Spinal cord (tissue), 10 donors: ENCODE results near the gene BPIFB3. TPM values are rescaled to one million over a fixed set of nuclear protein-coding genes. Genes with fewer than 3 reads are reported as not detected.

Experiments
- DNase-seq, 6 donors: peaks; one replicate each; pipeline versions ENCODE4 v3.0.0 to v3.0.0-alpha.2; 2013 to 2015; ENCODE audit warnings: low spot score in 6 of 6, low read depth in 4 of 6
- H3K27ac ChIP-seq: one replicate; pipeline ENCODE4 v1.5.1; 2013; ENCODE audit warnings: low read depth, low read length, control low read depth
- H3K27me3 ChIP-seq: one replicate; pipeline ENCODE4 v1.6.1; 2013; ENCODE audit warnings: low read length; ENCODE audit not compliant: control insufficient read depth, insufficient read depth
- H3K36me3 ChIP-seq: one replicate; pipeline ENCODE4 v1.6.1; 2013; ENCODE audit warnings: low read length; ENCODE audit not compliant: control insufficient read depth, insufficient read depth
- H3K4me1 ChIP-seq: one replicate; pipeline ENCODE4 v1.6.1; 2013; ENCODE audit warnings: low read length; ENCODE audit not compliant: control insufficient read depth, insufficient read depth
- H3K4me3 ChIP-seq: one replicate; pipeline ENCODE4 v1.5.1; 2013; ENCODE audit warnings: low read depth, low read length, control low read depth
- H3K9me3 ChIP-seq: one replicate; pipeline ENCODE4 v1.6.1; 2013; ENCODE audit warnings: low read length; ENCODE audit not compliant: control insufficient read depth, insufficient read depth
- WGBS: methylation state at CpG from one replicate; pipeline ENCODE4 v1.1.5; 2013; ENCODE audit warnings: missing lambda C conversion rate; ENCODE audit not compliant: insufficient coverage; 5-methylcytosine and 5-hydroxymethylcytosine counted together
- polyA plus RNA-seq, 2 donors: library from polyadenylated mRNA; unstranded; fragments of 120-200 nt; gene quantifications; one replicate each; pipeline ENCODE4 v1.2.1, GENCODE V29; 2013; ENCODE audit not compliant: insufficient read length in 2 of 2
- total RNA-seq, 2 donors: library from RNA; depleted of rRNA in 1 of 2; stranded (reverse); fragments of 120-200 nt in 1 of 2; fragments of >200 nt in 1 of 2; gene quantifications; one replicate each; pipeline versions ENCODE4 v1.2.3 to v1.2.4, GENCODE V29; 2013 to 2014
- donor health status: healthy.

The BPIFB3 gene
- total and polyA plus RNA-seq, 4 donors: 0.17 TPM; not detected in 3

DNA sequence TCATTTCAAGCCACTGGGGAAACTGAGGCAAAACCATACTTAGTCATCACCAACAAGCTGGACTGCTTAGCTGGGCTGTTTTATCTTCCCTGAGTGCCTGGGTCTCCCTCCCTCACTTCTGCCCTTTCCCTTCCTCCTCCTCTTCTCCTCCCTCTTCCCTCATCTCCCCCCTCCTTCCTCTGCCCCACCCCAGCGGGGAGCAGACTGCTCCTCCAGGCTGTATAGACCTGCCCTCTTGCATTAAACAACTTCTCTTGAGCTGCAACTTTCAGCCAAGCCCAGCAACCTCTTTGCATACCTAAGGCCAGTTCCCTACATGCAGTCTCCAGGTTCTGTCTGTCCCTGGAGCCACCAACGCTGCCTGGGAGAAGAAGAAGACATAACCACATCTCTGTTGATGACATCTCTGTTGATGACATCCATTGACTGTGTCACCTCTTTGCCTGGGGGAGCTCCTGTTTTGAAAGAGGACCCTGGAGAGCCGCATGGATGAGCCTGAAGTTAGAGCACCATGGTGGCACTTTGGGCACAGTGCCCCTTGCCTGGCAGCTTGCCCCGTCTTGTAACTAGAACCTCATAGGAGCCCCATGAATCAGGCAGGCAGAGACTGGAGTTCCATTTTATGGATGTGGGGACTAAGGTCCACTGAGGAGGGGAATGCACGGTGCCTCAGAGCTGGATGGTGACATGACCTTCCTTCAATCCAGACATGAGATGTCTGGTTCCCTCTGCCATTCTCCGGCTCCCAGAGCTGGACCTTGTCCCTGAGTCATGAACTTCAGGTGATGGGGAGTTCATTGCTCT, 30.1 kb upstream of the BPIFB3 start:
- H3K36me3 ChIP-seq: no peaks in the 10 kb centered on the region
- no peaks in the 10 kb centered on the region for H3K9me3 ChIP-seq
- no peak for DNase-seq
- no peak overlapping the region for H3K4me3 ChIP-seq
- H3K27ac ChIP-seq: no peak overlapping the region
- WGBS: 69% methylated on average over 6 of the region's 6 CpGs
- H3K27me3 ChIP-seq: no peaks in the 10 kb centered on the region
- peaks cover 14% of the 10 kb centered on the region for H3K4me1 ChIP-seq

DNA sequence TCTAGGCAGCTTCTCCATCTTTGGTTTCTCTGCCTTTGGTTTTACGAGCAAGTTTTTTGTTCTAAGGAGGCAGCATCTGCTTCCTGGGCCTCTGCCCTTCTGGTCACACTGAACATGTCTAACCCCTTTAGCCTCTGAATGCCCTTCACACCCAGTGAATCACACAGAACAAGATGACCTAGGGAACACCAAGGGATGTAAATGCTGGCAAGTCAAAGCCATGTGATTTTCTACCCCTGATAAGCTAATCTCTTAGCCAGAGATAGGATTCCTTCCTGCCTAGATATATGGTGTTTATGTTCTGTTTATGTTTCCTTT, 29.5 kb upstream of the BPIFB3 start:
- Histone ChIP-seq H3K36me3 (no peaks in the 10 kb centered on the region), H3K27ac (no peak overlapping the region), H3K4me1 (peaks cover 14% of the 10 kb centered on the region), H3K4me3 (no peak overlapping the region), H3K9me3 (no peaks in the 10 kb centered on the region), H3K27me3 (no peaks in the 10 kb centered on the region)
- DNase-seq: no peak
- no CpG with 5 or more reads among the region's 1 CpG for WGBS

DNA sequence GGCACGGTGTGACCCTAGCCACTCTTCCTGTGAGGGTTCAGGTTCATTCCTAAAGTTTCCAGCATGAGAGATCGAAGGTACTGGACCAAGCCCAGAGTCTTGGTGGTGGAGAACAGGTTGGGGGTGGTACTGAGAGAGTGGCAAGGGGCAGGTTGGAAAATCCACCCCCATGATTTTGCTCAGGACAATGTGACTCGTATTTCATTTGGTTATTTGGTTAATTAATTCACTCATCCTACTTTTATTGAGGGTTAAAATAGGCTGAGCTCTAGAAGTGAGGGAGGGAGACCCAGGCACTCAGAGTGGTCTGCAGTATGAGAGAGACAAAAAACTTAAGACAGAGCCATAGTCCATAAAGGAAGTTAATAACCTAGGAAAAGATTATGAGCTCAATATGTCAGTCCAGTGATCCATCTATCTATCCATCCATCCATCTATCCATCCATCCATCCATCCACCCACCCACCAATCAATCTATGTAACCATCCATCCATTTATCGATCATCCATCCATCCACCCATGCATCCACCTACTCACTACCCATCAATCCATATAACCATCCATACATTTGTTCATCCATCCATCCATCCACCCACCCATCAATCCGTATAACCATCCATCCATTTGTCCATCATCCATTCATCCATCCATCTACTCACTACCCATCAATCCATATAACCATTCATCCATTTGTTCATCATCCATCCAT, 28.9 kb upstream of the BPIFB3 start:
- no peak for DNase-seq
- H3K4me1 ChIP-seq: peaks cover 9% of the 10 kb centered on the region
- no peak overlapping the region for H3K27ac ChIP-seq
- no peak overlapping the region for H3K4me3 ChIP-seq
- no peaks in the 10 kb centered on the region for H3K36me3 ChIP-seq
- no peaks in the 10 kb centered on the region for H3K27me3 ChIP-seq
- WGBS: 86% methylated on average over 2 of the region's 5 CpGs
- no peaks in the 10 kb centered on the region for H3K9me3 ChIP-seq

DNA sequence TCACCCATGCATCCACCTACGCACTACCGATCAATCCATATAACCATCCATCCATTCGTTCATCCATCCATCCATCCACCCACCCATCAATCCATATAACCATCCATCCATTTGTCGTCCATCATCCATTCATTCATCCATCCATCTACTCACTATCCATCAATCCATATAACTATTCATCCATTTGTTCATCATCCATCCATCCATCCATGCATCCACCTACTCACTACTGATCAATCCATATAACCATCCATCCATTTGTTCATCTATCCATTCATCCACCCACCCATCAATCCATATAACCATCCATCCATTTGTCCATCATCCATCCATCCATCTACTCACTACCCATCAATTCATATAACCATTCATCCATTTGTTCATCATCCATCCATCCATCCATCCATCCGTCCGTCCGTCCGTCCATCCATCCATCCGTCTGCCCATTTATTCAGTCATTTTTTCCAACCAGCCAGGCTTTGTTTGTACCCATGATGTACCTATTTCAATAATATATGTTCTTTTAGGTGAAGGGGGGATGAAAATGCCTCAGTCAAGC, 28.3 kb upstream of the BPIFB3 start:
- Histone ChIP-seq H3K4me1 (peaks cover 3% of the 10 kb centered on the region), H3K27me3 (no peaks in the 10 kb centered on the region), H3K27ac (no peak overlapping the region), H3K4me3 (no peak overlapping the region), H3K9me3 (no peaks in the 10 kb centered on the region), H3K36me3 (no peaks in the 10 kb centered on the region)
- 94% methylated on average over 8 of the region's 9 CpGs for WGBS
- no peak for DNase-seq

DNA sequence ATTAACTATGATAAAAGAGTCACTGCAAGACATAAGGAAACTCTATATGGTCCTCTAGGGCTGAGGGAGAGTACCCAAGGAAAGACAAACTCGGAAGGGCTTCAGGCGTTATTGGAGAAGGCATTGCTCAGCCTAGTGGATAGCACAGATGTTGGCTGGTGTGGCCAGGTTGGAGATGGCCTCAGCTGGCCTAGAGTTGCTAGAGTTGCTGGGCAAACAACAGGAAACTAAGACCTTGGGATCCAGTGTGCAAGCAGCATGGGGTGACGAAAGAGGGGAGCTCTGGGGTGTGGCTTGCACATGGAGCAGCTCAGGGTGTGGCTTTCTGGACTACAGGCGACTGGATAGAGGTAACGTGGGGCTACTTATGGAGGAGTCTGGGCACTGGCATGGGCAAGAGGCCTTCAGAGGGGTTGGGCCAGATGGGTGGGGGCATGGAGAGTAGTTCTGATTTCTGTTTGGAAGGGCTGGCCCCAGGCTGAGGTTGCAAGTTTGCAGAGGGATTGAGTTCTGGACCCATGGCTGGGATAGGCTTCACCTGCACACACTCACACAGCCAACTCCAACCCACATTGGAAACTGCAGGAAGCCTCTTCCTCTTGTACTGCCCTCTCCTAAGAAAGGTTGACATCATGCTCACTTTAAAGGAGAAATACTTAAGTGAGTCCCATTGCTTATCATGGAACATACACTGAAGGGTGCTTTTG, 27.5 kb upstream of the BPIFB3 start:
- Histone ChIP-seq H3K9me3 (no peaks in the 10 kb centered on the region), H3K4me1 (no peaks in the 10 kb centered on the region), H3K36me3 (no peaks in the 10 kb centered on the region), H3K27me3 (no peaks in the 10 kb centered on the region), H3K27ac (no peak overlapping the region), H3K4me3 (no peak overlapping the region)
- WGBS: 96% methylated on average over 5 of the region's 5 CpGs
- DNase-seq: no peak

DNA sequence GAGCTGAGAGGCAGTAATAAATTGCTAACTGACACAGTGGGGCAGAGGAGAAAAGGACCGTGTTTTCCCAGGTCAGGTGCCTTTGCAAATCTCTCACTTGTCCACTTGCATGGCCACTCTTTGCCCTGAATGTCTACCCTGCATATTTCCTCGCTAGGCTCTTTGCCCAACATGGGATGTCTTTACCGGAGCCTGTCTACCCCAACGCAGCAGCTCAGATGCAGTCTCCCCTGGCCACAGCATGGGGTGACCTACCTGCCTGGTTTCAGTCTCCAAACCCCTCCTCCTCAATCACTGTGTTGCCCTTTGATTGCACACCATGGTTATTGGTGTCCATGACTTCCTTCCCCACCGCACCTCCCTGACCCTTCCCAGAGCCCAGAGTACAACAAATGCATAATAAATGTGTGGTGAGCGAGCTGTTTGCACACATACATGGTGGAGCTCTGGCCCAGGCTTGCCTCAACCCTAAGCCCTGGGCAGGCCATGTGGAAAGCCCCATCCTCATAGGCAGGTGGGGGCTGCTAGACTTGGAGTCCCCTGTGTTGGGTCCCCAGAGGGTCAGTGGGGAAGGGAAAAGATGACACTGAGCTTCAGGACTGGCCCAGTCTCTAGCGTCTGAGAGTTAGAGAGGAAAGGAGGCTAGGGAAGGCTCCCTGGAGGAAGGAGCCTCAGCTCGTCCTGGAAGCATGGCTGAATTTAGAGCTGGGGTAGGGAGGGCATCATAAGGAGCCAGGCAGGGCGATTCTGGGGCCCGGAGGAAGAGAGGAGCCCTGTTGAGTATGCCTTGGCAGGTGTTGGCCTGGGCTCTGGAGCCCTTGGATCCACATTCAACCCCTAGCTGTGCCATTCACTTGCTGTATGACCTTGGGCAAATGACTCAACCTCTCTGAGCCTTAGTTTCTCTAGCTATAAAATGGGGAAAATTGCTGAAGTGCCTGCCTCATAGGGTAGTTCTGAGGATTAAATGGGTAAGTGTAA, 26.6 kb upstream of the BPIFB3 start:
- Histone ChIP-seq H3K36me3 (no peaks in the 10 kb centered on the region), H3K27me3 (no peaks in the 10 kb centered on the region), H3K27ac (no peak overlapping the region), H3K4me1 (no peaks in the 10 kb centered on the region), H3K9me3 (no peaks in the 10 kb centered on the region), H3K4me3 (no peak overlapping the region)
- no peak for DNase-seq
- WGBS: 89% methylated on average over 8 of the region's 10 CpGs

DNA sequence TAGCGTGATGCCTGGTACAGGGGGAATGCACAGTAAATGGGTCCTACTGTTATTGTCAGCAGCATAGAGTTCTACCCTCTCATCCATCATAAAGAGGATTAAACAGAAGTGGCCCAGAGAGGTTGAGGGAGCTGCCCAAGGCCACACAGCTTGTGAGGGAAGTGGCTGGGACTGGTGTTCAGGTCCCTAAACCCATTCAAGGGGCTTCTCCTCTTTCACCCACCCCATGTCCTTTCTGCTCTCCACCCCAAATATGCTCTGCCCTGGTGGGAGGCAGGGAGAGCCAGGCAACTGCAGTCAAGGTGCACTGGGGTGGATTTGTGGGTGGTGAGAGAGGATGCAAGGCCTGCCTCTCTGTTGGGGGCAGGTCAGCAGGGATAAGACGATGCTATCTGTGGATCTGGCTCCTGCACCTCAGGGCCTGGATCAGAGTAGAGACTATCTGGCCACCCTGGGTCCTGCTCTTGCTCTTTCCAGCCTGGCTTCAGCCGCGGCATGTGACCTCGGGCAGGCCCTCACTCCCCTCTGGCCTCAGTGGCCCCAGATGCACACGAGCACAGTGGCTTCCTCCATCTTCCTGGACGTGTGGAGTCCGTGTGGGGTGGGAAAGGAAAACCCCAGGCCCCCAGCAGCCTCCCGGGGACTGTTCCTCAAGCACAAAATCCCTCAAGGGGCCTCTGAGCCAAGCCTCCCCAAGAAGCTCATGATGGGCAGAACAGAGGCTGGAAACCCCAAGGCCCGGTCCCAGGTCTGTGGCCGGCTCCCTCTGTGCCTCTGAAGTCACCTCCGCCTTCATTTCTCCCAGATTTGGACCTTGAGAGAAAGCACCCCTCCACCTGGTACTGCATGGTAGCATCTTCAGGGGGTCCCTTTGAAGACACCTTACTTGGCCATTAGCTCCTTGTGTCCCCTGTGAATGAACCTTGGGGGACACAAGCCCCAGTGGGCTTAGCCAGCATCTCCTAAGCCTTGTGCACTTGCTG, 25.6 kb upstream of the BPIFB3 start:
- WGBS: 88% methylated on average over 11 of the region's 12 CpGs
- DNase-seq: no peak
- H3K27ac ChIP-seq: no peak overlapping the region
- H3K27me3 ChIP-seq: no peaks in the 10 kb centered on the region
- H3K4me3 ChIP-seq: no peak overlapping the region
- no peaks in the 10 kb centered on the region for H3K36me3 ChIP-seq
- no peaks in the 10 kb centered on the region for H3K4me1 ChIP-seq
- H3K9me3 ChIP-seq: no peaks in the 10 kb centered on the region

DNA sequence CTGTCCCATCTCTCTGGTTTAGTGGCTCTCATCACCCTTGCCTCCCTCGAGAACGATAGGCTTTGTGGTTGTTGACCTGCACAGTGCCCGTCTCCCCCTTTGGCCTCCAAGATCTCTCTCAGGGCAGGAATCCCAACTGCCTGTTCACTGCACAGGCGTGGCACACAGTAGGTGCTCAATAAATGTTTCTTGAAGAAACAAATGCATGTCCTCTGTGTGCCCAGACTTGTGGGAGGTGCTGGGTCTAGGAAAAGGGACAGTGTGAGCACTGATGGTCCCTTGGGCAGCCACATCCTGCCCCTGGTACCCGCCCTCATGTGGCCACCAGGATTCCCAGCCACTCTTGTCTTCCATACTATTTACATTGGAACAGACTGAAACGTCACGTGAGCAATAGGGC, 24.8 kb upstream of the BPIFB3 start:
- H3K4me3 ChIP-seq: no peak overlapping the region
- DNase-seq: no peak
- H3K4me1 ChIP-seq: no peaks in the 10 kb centered on the region
- H3K27ac ChIP-seq: no peak overlapping the region
- WGBS: 79% methylated on average over 6 of the region's 7 CpGs
- H3K27me3 ChIP-seq: no peaks in the 10 kb centered on the region
- H3K9me3 ChIP-seq: no peaks in the 10 kb centered on the region
- H3K36me3 ChIP-seq: no peaks in the 10 kb centered on the region
